PC-3 (cell line): ENCODE data around the gene ENPP3.

ENCODE experiments used
- EZH2 ChIP-seq: fragments of 300-600 bp; sonication (generic); IDR thresholded peaks from one replicate; pipeline ENCODE4 v1.6.1; 2017; ENCODE audit warnings: antibody characterized with exemption, mild to moderate bottlenecking, low read length; ENCODE audit not compliant: unreplicated experiment
- TF ChIP-seq, protein P1 (sequence below): fragments of 300-600 bp; sonication (generic); conservative IDR thresholded peaks from 2 replicates; pipeline ENCODE4 v1.5.1; 2017; ENCODE audit warnings: antibody characterized with exemption, low read depth, mild to moderate bottlenecking, low read length

DNA sequence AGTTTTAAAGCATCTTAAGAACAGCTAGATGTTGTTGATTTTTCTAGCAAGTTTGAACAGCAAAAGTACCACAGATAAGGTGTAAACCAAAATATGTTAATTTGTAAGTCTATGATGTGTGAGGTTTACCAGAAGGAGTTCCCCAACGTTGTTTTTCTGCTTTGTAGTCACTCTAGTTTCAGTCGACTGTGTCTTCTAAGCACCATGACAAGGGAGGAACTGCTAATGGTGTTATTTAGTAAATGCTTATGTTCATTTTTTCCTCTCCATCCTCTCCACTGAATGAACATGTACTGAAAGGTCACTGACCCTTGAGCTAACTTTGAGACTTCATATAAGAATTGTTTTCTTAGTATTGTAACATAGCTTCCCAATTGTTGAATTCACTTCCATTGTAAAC is 3.0 kb downstream of the ENPP3 start:
- TF ChIP-seq, protein P1, sequence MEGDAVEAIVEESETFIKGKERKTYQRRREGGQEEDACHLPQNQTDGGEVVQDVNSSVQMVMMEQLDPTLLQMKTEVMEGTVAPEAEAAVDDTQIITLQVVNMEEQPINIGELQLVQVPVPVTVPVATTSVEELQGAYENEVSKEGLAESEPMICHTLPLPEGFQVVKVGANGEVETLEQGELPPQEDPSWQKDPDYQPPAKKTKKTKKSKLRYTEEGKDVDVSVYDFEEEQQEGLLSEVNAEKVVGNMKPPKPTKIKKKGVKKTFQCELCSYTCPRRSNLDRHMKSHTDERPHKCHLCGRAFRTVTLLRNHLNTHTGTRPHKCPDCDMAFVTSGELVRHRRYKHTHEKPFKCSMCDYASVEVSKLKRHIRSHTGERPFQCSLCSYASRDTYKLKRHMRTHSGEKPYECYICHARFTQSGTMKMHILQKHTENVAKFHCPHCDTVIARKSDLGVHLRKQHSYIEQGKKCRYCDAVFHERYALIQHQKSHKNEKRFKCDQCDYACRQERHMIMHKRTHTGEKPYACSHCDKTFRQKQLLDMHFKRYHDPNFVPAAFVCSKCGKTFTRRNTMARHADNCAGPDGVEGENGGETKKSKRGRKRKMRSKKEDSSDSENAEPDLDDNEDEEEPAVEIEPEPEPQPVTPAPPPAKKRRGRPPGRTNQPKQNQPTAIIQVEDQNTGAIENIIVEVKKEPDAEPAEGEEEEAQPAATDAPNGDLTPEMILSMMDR = no peak
- no peak for TF ChIP-seq EZH2
